CD4-positive, alpha-beta T cell treated with Interleukin-21 for 1 hour (primary cell): ENCODE measurements around the gene EIF3J.
"Not testable (repeated sequence)": the region's sequence is repeated elsewhere in the genome, so short reads cannot be mapped to it uniquely, and the experiment has no call there.

Experiments
- DNase-seq: peaks from one replicate; pipeline ENCODE4 v3.0.0-alpha.2; 2020

Gene EIF3J, protein sequence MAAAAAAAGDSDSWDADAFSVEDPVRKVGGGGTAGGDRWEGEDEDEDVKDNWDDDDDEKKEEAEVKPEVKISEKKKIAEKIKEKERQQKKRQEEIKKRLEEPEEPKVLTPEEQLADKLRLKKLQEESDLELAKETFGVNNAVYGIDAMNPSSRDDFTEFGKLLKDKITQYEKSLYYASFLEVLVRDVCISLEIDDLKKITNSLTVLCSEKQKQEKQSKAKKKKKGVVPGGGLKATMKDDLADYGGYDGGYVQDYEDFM

DNA sequence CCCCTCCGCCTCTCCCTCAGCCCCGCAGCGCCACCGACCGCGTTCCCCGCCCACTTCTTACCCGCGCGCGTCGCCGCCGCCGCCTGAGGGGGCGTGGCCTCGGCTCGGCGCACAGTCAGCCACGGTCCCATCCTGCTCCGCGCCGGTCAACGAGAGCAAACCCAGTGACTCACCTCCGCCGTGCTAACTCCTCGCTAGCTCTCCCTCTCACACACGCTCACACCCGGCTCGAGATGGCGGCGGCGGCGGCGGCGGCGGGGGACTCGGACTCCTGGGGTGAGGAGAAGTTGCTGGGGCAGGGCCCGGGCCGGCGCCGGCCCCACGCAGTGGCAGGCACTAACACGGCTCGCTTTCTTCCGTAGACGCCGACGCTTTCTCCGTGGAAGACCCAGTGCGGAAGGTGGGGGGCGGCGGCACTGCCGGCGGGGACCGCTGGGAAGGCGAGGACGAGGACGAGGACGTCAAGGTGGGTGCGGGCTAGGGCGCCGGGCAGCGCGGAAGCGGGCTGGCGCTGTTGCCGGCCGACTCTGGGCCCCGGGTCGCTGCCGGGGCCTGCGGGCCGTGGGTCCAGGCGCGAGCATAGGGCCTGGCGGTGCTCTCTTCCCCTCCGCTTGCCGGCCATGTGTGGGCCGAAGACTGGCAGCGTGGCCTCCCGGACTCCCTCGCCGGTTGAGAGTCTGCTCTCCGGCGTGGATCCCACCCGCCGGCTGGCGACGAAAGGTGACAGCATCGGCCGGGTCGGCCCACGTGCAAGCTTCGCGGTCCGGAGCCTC lies at the start of gene EIF3J:
TSS of gene EIF3J (plus strand) at position 186 of the 773 bp plus-strand sequence. CDS start at position 234, 48 bp downstream.
- peak; percentile 96 for DNase-seq

DNA sequence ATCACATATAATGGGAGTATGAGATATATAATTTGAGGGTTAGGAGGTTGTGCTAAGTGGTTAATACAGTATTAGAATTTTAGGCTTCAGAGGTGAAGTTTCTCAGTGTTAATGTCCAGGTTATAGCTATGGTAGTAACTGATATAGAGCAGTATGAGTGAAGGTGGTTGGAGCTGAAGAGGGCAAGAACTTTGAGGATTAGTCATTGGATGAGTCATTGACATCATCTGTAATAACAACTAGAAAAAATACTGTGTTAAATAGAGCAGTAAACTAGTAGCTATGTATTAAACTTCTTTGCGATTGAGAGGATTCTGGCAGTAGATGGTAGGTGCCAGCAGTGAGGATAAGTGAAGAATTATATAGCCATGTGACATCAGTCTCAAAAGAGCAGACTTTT lies 47.5 kb upstream of the EIF3J start:
- no peak for DNase-seq

DNA sequence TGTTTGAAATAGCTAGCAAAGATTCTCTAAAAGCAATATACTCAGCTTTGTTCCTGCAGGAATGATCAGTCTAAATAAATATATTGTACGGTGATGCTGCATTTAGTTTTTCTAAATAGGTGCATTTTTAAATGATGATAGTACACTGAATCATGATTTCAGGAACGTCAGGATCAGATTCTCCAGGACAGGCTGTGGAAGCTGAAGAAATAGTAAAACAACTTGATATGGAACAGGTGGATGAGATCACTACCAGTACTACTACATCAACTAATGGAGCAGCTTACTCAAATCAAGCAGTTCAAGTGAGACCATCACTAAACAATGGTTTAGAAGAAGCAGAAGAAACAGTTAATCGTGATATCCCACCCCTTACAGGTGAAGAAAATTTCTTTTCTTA lies 46.3 kb upstream of the EIF3J start:
- no peak for DNase-seq

DNA sequence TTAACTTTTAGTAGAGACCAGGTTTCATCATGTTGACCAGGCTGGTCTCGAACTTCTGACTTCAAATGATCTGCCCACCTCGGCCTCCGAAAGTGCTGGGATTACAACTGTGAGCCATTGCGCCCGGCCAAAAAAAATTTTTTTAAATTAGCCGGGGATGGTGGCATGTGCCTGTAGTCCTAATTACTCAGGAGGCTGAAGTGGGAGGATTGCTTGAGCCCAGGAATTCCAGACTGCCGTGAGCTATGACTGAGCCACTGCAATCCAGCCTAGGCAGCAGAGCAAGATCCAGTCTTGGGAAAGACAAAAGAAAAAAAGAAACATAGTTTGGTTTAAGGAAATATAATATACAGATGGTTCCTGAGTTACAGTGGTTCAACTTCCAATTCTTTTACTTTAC lies 44.9 kb upstream of the EIF3J start:
- DNase-seq: no peak

DNA sequence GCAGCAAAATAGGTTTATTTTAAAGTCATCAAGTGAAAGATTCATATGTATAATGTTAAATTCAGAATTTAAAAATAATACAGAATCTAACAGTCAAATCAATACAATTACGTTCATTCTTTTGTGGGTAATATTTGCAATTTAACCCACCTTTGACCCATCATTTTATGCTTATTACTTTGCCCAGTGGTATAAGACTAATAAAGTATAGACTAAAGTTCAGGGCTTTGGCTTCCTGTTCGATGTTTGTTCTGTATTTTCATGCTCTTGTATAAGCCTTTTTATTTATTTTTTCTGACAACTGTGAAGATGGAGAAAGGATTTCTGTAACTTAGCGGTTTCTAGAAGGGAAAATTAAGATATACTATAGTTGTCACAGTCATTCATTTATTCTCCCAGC lies 44.3 kb upstream of the EIF3J start:
- no peak for DNase-seq

DNA sequence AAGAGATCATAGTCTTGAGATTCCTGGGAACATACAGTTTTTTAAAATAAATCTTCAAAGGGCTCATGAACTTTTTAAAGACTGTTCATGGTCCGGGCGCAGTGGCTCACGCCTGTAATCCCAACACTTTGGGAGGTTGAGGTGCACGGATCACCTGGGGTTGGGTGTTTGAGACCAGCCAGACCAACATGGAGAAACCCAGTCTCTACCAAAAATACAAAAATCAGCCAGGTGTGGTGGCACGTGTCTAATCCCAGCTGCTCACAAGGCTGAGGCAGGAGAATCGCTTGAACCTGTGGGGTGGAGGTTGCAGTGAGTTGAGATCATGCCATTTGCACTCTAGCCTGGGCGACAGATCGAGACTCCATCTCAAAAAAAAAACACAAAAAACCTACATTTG lies 41.4 kb upstream of the EIF3J start:
- DNase-seq: no peak

DNA sequence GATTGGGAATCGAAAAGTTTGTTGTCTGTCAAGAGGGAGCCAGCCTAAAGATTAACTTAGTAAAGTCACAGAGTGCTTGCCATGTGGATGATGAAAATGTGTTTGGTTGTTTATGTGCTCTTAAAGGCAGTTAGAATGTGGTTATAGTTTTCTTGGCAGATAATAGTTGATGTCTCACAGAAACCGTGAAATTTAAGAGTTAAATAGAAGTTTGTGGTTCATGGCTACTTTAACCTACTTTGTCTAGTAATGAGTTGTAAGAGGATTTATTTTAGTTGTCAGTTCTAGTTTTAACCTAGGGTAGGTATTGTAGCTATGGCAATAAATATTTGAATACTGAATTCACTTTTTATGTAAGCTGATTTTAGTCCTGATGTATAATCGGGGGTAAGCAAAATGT lies 36.4 kb upstream of the EIF3J start:
- DNase-seq: no peak

DNA sequence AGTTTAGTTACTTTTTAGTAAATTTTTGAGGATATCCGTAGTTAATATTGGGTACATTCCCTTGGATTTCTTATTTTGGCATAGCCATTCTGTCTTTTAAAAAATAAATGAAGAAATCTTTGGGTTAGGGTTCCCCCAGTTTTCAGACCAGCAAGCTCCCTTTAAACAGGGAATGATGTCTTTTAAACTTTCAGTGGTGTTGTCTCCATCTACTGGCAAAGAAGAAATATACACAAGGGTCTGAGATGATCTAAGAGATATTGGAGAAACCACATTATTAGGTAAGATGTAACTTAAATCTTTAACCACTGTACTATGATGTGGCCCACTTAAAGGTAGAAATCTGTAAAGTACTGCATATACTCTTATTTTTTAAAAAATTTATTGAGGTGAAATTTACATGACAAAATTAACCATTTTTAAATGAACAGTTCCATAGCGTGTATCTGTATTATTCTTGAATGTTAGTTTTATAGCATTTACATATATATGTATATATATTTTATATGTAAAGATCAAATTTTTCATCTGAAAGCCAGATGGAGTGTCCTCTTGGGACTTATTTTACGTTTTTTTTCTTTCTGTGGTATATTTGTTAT lies 35.1 kb upstream of the EIF3J start:
- peak; percentile 51 for DNase-seq

DNA sequence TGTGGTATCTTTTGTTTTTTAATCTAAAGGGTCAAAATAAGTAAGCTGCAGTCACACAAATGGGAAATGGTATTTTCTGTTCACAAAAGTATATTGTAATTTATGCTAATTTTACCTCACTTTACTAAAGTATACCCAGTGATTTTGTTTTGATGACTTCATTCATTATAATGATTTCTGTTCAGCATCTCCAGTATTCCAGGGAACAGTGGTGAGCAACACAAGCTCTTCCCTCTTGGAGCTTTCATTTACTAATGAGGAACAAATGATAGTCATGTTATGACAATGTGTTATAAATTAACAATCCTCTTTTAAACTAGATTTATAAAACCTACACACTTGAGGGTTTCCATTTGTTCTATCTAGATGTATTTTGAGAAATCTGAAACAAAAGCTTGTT lies 20.5 kb upstream of the EIF3J start:
- DNase-seq: no peak

DNA sequence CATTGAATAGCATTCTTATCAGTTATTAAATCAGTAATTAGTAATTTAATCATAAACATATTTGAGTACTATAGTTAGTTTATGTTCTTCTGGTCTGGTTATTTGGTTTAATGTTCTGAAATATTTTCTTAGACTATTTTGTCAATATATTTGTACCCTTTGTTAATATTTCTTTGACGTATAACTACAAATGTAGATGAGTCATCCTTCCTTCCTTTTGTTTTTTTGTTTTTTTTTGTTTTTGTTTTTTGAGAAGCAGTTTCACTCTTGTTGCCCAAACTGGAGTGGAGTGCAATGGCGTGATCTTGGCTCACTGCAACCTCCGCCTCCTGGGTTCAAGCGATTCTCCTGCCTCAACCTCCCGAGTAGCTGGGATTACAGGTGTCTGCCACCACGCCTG lies 17.4 kb upstream of the EIF3J start:
- no peak for DNase-seq

DNA sequence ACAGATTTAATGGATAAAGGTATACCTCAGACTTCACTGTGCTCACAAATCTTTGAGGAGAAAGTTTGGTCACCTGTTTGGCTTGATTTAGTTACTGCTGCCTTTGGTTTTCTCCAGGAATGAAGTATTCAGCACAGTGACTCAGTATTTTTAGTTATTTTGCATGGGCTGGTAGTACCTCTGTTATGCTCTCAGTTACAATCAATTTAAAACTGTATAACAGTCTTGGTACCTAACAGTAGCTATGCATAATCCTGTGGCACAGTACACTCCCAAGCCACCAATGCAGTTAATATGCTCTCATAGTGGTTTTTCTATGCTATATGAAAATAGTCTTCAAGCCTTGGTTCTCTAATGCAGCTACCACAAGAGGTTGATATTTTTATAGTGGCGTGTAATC lies 11.9 kb upstream of the EIF3J start:
- no peak for DNase-seq

DNA sequence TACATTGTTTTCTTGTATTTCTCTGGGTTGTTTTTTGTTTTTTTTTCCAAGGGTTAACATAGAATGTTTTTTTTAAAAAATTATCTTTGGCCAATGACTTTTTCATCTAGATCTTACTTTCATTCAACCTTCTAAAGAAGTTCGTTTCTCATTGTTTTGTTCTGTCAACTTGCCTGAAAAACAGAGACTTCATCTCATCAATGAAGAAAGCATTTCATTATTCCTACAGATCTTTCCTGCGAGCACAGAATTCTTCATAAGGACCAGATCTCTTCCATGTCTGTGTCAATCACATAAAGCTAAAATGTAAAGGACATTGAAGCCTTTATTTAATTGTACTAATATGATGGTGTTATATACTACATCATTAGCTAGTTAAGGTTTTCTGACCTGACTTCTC lies 9.7 kb upstream of the EIF3J start:
- no peak for DNase-seq

DNA sequence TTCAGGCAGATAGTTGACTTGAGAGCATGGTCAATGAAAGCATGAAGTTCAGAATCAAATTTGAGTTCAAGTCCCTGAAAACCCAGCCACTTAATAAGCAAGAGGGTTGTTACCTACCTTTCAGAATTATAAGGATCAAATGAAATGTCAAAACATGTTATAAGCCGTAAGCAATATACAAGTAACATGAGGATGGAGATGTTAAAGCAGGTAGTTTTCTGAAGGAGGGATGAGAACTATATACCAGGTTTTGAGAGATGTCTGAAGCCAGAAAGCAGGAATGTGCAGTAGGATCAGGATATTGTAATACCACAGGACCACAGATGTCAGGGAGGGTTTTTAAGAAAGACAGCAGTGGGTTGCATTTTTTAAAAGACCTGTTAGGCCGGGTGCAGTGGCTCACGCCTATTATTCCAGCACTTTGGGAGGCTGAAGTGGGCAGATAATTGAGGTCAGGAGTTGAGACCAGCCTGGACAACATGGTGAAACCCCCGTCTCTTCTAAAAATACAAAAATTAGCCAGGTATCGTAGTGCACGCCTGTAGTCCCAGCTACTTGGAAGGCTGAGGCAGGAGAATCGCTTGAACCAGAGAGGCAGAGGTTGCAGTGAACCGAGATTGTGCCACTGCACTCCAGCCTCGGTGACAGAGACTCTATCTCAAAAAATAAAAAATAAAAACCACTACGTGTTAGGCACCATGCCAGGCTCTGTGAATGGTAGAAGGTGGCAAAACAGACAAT lies 6.9 kb upstream of the EIF3J start:
- no peak for DNase-seq

DNA sequence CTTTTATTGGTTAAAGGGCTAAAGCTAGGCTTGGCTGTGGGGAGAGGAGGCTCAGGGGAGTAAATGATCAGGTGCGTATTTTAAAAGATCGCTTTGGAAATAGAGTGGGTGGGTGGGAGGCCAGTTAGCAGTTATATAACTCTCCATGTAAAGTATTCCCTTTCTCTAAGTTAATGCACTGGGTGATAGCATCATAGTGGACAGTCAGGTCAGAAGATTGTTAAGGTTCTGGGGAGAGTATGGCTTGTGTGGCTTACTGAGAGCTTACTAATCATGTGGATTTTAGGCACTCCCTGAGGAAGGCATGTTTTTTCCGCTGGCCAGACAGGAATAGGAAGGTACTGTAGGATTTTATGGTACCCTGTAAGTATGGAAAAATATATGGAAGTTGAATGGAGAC lies 6.3 kb upstream of the EIF3J start:
- no peak for DNase-seq

DNA sequence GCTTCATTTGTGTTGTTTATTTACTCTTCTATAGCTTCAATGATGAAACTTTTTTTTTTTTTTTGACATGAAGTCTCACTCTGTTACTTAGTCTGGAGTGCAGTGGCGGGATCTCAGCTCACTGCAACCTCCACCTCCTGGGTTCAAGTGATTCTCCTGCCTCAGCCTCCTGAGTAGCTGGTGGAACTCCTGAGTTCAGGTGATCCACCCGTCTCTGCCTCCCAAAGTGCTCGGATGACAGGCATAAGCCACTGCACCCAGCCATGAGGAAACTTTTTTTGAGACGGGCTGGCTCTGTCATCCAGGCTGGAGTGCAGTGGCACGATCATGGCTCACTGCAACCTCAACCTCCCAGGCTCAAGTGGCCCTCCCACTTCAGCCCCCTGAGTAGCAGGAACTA lies 4.7 kb upstream of the EIF3J start:
- DNase-seq: not testable (repeated sequence)

DNA sequence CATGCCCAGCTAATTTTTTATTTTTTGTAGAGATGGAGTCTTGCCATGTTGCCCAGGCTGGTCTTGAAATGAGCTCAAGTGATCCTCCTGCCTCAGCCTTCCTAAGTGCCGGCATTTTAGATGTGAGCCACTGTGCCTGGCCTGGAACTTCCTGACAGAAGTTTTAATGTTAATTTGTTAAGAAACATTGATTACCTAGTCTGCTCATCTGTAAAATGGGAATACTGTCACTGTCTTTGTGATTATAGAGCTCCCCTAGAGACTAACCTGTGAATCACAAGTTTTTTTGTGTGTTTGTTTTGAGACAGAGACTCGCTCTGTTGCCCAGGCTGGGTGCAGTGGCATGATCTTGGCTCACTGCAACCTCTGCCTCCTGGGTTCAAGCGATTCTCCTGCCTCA lies 4.3 kb upstream of the EIF3J start:
- DNase-seq: no peak

DNA sequence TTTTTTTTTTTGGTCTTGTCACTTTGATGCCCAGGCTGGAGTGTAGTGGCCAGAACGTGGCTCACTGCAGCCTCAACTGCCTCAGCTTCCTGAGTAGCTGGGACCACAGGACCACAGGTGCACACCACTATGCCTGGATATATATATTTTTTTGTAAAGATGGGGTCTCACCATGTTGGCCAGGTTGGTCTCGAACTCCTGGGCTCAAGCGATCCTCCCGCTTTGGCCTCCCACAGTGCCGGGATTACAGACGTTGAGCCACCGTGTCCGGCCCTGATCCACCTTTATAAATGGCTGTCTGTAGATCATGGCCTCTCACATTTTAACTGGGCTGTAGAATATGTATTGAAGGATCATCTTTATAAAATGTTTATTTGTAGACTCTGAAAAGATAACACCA lies 1.9 kb upstream of the EIF3J start:
- no peak for DNase-seq

DNA sequence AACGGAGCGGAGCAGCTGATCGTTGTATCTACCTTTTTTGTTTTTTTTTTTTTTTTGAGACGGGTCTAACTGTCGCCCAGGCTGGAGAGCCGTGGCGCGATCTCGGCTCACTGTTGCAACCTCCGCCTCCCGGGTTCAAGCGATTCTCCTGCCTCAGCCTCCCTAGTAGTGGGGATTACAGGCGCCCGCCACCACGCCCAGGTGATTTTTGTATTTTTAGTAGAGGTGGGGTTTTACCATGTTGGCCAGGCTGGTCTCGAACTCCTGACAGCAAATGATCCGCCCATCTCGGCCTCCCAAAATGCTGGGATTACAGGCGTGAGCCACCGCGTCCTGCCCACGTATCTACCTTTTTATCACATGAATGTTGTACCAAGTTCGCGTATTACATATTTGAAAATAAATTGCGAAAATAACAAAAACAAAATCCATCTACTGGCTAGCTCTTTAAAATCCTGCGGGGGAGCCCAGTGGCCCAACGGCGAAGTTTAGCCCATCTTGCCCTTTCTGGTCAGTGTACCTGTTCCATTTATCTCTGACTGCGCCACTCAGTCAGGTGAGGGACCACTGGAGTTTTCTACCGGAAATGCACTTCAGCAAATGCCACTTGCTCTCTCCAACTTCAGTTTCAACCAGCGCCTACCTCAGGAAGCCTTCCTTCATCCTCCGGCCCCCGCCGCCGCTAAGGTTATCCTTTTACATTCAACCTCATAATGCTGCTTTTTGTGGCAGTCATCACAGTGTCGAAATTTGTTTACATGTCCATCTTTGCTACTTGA lies 1.2 kb upstream of the EIF3J start:
- DNase-seq: peak; percentile 39

DNA sequence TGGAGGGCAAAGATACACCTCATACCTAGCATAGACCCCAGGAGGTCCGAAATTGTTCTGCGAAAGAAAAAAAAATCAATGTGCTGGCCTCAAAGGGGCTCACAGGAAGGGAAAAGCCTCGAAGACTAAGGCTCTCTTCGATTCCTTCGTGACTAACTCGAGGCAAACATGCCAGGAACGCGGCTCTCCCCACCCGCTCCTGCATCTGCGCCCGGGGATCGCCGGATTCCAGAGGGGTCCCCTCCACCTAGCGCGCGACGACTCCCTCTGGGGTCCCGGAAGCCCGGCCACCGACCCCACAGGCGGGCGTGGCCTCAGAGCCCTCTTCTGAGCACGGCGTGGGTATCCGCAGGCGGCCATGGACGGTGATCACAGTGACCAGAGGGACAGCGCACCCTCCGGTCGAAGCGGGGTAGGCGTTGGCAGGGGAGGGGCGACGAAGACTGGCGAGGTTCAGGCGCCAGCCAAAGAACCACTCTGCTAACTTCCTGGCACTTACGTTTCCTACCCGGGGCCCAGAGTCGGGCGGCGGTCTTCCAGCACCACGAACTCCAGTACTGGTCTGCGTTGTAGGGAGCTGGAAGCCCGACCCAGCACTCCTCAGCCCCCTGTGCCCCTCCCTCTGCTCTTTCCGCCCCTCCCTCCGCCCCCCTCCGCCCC lies 515 bp upstream of the EIF3J start:
- no peak for DNase-seq

DNA sequence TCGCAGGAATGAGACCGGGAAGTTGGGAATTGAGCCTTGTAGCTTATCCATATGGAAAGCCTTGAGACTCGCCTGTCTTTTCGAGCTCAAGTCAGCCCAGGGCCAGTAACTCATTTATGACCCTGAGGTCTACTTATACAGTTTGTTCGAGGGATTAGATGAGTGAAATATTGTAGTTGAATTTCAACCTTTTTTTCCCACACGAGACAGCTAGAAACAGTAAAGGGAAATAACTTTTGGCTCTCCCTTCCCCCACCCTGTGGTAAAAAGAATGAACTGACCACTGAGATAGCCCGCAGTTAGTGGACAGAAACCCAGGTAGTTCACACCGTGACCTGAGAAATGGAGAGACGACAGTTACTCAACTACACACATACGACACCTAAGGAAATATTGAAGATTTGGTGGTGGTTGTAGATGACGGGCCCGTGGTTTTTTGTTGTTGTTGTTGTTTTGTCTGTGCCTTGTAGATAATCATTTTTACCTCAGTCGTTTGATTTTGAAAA lies 841 bp downstream of the EIF3J start:
- DNase-seq: peak; percentile 46

DNA sequence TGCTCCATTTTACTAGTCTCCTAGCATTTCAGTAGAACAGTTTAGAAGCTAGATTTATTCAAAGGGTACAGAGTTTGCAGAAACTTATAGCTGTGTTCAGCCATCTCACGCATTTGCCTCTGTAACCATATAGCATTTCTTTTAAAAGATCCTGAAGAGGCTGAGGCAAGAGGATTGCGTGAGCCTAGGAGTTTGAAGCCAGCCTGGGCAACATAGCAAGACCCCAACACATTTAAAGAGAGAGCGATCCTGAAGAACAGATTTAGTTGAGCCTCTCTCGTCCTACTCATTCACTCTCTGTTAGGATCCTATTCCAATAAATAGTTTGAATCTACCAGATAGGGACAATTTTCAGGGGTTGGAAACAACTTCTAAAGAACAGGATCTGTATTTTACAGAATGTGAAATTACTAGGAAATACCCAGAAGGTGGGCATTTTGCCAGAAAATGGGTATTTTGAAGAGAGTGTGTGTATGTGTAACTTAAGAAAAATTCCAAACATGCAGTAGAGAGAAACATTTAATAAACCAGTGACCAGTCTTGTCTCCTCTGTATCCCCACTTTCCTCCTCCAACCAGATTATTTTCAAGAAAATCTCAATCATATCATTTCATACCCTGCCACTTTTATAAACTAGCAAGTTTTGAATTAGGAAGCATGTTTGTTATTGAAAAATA lies 4.5 kb downstream of the EIF3J start:
- no peak for DNase-seq
